Esophagus muscularis mucosa (tissue), 4 donors: ENCODE data around the gene KCNAB2. TPM values are rescaled to one million over a fixed set of nuclear protein-coding genes. Genes with fewer than 3 reads are reported as not detected.

Experiments
- DNase-seq: peaks from one replicate; pipeline ENCODE4 v3.0.0-alpha.2; 2017; ENCODE audit errors: extremely low spot score
- H3K27ac ChIP-seq, 4 donors: fragments of 200-600 bp; sonication (generic); replicated peaks in 1 of 4; 1 replicate in 3 of 4; 2 replicates in 1 of 4; pipeline ENCODE4 v1.5.1; 2016 to 2019; ENCODE audit warnings: mild to moderate bottlenecking in 1 of 4
- H3K27me3 ChIP-seq, 4 donors: fragments of 200-600 bp; sonication (generic); one replicate each; pipeline versions ENCODE4 v1.5.1 to v1.6.0; 2016 to 2019
- H3K36me3 ChIP-seq, 4 donors: fragments of 200-600 bp; sonication (generic); one replicate each; pipeline ENCODE4 v1.5.1; 2016 to 2019
- H3K4me1 ChIP-seq, 4 donors: fragments of 200-600 bp; sonication (generic); one replicate each; pipeline ENCODE4 v1.5.1; 2016 to 2019
- H3K4me3 ChIP-seq, 4 donors: fragments of 200-600 bp; sonication (generic); 1 replicate in 2 of 4; 2 replicates in 2 of 4; pipeline ENCODE4 v1.5.1; 2016 to 2019; ENCODE audit warnings: mild to moderate bottlenecking in 4 of 4, moderate library complexity in 1 of 4
- H3K9me3 ChIP-seq, 4 donors: fragments of 200-600 bp; sonication (generic); 1 replicate in 3 of 4; 2 replicates in 1 of 4; pipeline ENCODE4 v1.5.1; 2016 to 2019
- CTCF ChIP-seq, 3 experiments: fragments of 200-600 bp in 2 of 3; fragments of 450-650 bp in 1 of 3; sonication (generic) in 2 of 3; IDR thresholded peaks; one replicate each; pipeline ENCODE4 v1.5.1; 2017 to 2019; ENCODE audit warnings: antibody characterized with exemption in 3 of 3, mild to moderate bottlenecking in 2 of 3, moderate library complexity in 1 of 3
- EP300 ChIP-seq: sonication (generic); formaldehyde crosslinking; IDR thresholded peaks from one replicate; pipeline ENCODE4 v1.6.1; 2017; ENCODE audit warnings: antibody characterized with exemption
- POLR2A ChIP-seq: fragments of 450-650 bp; IDR thresholded peaks from one replicate; pipeline ENCODE4 v1.6.1; 2017; ENCODE audit warnings: antibody characterized with exemption, moderate library complexity, mild to moderate bottlenecking, low read depth
- POLR2AphosphoS5 ChIP-seq, 2 donors: sonication (generic); formaldehyde crosslinking; IDR thresholded peaks; one replicate each; pipeline ENCODE4 v1.6.1; 2017; ENCODE audit warnings: antibody characterized with exemption in 2 of 2
- WGBS: methylation state at CpG from one replicate; pipeline ENCODE4 v1.1.5; 2018; 5-methylcytosine and 5-hydroxymethylcytosine counted together
- intact Hi-C: fragments of 100-400 bp; cut with DNase I; formaldehyde crosslinking; loops from one replicate; pipeline ENCODE4 v1.15.1; 2023
- total RNA-seq, 4 donors: library from RNA; depleted of rRNA; stranded (reverse); fragments of >200 nt; gene quantifications; one replicate each; pipeline versions ENCODE4 v1.1.0 to v1.2.1, GENCODE V29; 2016

The KCNAB2 gene
- total RNA-seq, 4 donors from 2014 or later, result 10.4 to 19.3 (median 13.2) TPM

- 82% methylated on average over 16 of the region's 21 CpGs for WGBS
- Histone ChIP-seq H3K27me3 (peaks cover 0 to 31% (median 0%) of the 10 kb centered on the region in 4 donors), H3K4me3 (no peak overlapping the region), H3K27ac (no peak overlapping the region), H3K9me3 (no peaks in the 10 kb centered on the region), H3K4me1 (peaks cover 4 to 13% (median 11%) of the 10 kb centered on the region in 4 donors), H3K36me3 (peaks cover 0 to 4% (median 0%) of the 10 kb centered on the region in 4 donors)
- TF ChIP-seq POLR2A (no peak), CTCF (IDR thresholded peaks at IDR 0.05) (no peak), POLR2AphosphoS5 (IDR thresholded peaks at IDR 0.05) (no peak), EP300 (no peak)
- DNase-seq, result no peak
- intact Hi-C loops, result no loop called here
These were observed 79.2 kb downstream of the KCNAB2 start for GRCh38 chr1:6124746-6125365.

- H3K36me3 ChIP-seq, result peaks cover 0 to 4% (median 0%) of the 10 kb centered on the region in 4 donors
- no peak overlapping the region for H3K4me3 ChIP-seq
- intact Hi-C loops, result no loop called here
- peaks cover 4 to 13% (median 11%) of the 10 kb centered on the region in 4 donors for H3K4me1 ChIP-seq
- no peak for DNase-seq
- H3K27me3 ChIP-seq, result peaks cover 0 to 31% (median 0%) of the 10 kb centered on the region in 4 donors
- no peak for TF ChIP-seq EP300
- no peak for TF ChIP-seq POLR2A
- no peak for TF ChIP-seq POLR2AphosphoS5 (IDR thresholded peaks at IDR 0.05)
- no peak for TF ChIP-seq CTCF (IDR thresholded peaks at IDR 0.05)
- H3K9me3 ChIP-seq, result no peaks in the 10 kb centered on the region
- 84% methylated on average over 13 of the region's 15 CpGs for WGBS
- no peak overlapping the region for H3K27ac ChIP-seq
These were observed 79.7 kb downstream of the KCNAB2 start for GRCh38 chr1:6125366-6125765.

GRCh38 chr1:6126028-6126427 lies 80.3 kb downstream of the KCNAB2 start:
- H3K4me1 ChIP-seq, result peaks cover 4 to 13% (median 11%) of the 10 kb centered on the region in 4 donors
- no peak for DNase-seq
- WGBS, result 91% methylated on average over 13 of the region's 13 CpGs

GRCh38 chr1:6126521-6127067 lies 80.9 kb downstream of the KCNAB2 start:
- DNase-seq, result no peak
- H3K27ac ChIP-seq, result no peak overlapping the region
- peaks cover 0 to 31% (median 0%) of the 10 kb centered on the region in 4 donors for H3K27me3 ChIP-seq
- peaks cover 0 to 3% (median 0%) of the 10 kb centered on the region in 4 donors for H3K9me3 ChIP-seq
- 94% methylated on average over 14 of the region's 16 CpGs for WGBS
- no peak overlapping the region for H3K4me3 ChIP-seq
- intact Hi-C loops, result no loop called here
- no peaks in the 10 kb centered on the region for H3K36me3 ChIP-seq
- H3K4me1 ChIP-seq, result peaks cover 4 to 13% (median 11%) of the 10 kb centered on the region in 4 donors
- no peak for TF ChIP-seq POLR2AphosphoS5 (IDR thresholded peaks at IDR 0.05)

More at GRCh38 chr1:6126028-6126427, 80.3 kb downstream of the KCNAB2 start:
- H3K4me3 ChIP-seq, result no peak overlapping the region
- TF ChIP-seq POLR2AphosphoS5 (IDR thresholded peaks at IDR 0.05), result no peak
- H3K27ac ChIP-seq, result no peak overlapping the region
- peaks cover 0 to 1% (median 0%) of the 10 kb centered on the region in 4 donors for H3K36me3 ChIP-seq
- peaks cover 0 to 31% (median 0%) of the 10 kb centered on the region in 4 donors for H3K27me3 ChIP-seq
- no peaks in the 10 kb centered on the region for H3K9me3 ChIP-seq
- intact Hi-C loops, result no loop called here

GRCh38 chr1:6127587-6128163 lies 82.0 kb downstream of the KCNAB2 start:
- Histone ChIP-seq H3K36me3 (no peaks in the 10 kb centered on the region), H3K4me3 (peak overlapping the region in 3 of 4 donors; percentile 12 to 31 (median 22)), H3K27ac (no peak overlapping the region), H3K4me1 (peaks cover 4 to 13% (median 11%) of the 10 kb centered on the region in 4 donors), H3K9me3 (peaks cover 0 to 14% (median 4%) of the 10 kb centered on the region in 4 donors), H3K27me3 (peaks cover 0 to 31% (median 0%) of the 10 kb centered on the region in 4 donors)
- WGBS, result 32% methylated on average over 13 of the region's 41 CpGs
- intact Hi-C loops, result no loop called here
- TF ChIP-seq POLR2AphosphoS5 (IDR thresholded peaks at IDR 0.05), result peak in 1 of 2 donors; percentile 52
- TF ChIP-seq CTCF (IDR thresholded peaks at IDR 0.05), result no peak
- no peak for DNase-seq
